AG10803 (cell line): ENCODE results near the gene AARSD1.

Experiments
- DNase-seq: peaks from one replicate; pipeline ENCODE4 v3.0.0; 2010; ENCODE audit warnings: low read depth
- H3K4me3 ChIP-seq: 2 replicates; pipeline ENCODE4 v1.5.1; 2011; ENCODE audit warnings: mild to moderate bottlenecking, low read length, control low read depth
- CTCF ChIP-seq: conservative IDR thresholded peaks from 2 replicates; pipeline ENCODE4 v1.5.1; 2011; ENCODE audit warnings: mild to moderate bottlenecking, low read length, control low read depth, inconsistent platforms

AARSD1 gene

GRCh38 chr17:42950044-42950783 lies 14.0 kb downstream of the AARSD1 start:
- DNase-seq: no peak
- H3K4me3 ChIP-seq: no peak overlapping the region
- TF ChIP-seq CTCF: no peak

GRCh38 chr17:42946812-42947211 lies 17.4 kb downstream of the AARSD1 start:
- no peak for TF ChIP-seq CTCF

GRCh38 chr17:42944211-42944610 lies 20.0 kb downstream of the AARSD1 start:
- H3K4me3 ChIP-seq: no peak overlapping the region
- TF ChIP-seq CTCF: no peak
- peak; percentile 22 for DNase-seq

More at GRCh38 chr17:42946812-42947211, 17.4 kb downstream of the AARSD1 start:
- DNase-seq: no peak
- no peak overlapping the region for H3K4me3 ChIP-seq

- TF ChIP-seq CTCF: peak; percentile 75
- no peak overlapping the region for H3K4me3 ChIP-seq
- DNase-seq: peak; percentile 64
Measured at GRCh38 chr17:42937712-42938596, 26.3 kb downstream of the AARSD1 start.

GRCh38 chr17:42929497-42929844 lies 34.8 kb downstream of the AARSD1 start:
- no peak for TF ChIP-seq CTCF
- no peak for DNase-seq
- H3K4me3 ChIP-seq: no peak overlapping the region

- TF ChIP-seq CTCF: peak; percentile 74
- no peak overlapping the region for H3K4me3 ChIP-seq
- peak; percentile 82 for DNase-seq
Measured at GRCh38 chr17:42928714-42929496, 35.3 kb downstream of the AARSD1 start.
